ENCODE data around the gene BAG5.

BAG5 gene

DNA sequence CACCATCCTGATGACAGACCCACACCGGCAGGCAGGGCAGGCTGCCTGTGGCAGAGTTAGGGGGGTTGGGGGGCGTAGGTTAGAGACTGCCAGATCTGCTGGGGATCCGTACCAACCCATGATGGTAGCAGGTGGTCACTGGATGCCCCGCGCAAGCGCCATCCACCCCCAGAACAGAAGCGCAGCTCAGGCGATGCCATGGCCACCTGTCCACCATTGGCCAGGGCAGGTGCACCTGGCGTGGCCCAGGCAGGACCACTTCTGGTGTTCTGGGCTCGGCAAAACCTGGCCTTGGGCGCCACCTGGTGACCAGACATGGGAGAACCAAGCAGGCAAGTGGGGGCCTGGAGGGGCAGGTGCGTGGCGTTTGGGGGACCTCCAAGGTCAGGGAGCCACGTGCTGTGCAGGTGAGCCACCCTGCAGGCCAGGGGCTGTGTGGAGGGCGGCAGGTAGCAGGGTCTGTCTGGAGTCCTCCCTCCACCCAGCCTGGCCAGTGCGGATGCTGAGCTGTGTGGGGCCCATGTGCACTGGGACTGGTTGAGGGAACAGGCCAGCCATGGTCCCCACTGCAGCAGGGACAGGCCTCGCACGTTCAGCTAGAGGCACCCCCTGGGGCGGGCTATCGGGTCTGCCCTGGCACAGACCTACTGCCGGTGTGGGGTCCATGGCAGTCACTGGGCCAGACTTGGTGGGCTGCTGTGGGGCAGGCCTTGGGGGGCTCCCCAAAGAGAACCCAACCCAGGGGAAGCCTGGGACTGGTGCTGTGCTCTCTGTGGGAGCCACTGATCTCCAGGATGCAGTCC is 15.6 kb downstream of the BAG5 start:
- peak; percentile 58 for DNase-seq

DNA sequence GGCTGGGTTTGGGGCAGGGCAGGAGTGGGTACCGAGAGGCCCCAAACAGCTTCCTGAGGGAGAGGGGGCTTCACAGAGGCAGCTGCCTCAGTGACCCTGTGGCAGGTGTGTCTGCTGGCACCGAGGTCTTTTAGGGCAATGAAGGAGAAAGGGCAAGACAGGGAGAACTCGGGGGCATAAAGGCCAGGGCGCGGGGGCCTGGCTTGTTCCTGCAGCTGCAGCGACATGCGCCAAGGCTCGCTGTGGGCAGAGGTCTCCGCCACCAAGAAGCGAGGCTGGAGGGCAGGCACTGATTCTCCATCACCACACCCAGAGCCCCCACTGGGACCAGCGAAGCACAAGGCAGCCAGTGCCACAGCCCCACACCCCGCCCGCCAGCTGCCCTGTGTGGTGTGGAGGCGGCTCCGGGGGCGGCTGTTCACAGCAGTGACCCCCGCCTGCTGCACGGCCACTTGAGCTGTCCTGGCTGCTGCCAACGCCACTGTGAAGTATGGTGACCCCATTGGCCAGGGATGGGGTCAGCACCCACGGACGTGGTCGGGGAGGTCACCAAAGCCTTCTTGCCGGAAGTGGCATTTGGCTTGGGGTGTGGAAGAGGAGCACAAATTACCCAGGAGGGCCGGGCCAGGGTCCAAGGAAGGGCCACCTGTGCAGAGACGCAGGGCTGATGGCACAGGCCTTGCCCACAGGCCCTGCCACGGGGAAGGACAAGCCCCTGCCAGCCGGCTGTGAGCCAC is 16.4 kb downstream of the BAG5 start:
- no peak for DNase-seq

DNA sequence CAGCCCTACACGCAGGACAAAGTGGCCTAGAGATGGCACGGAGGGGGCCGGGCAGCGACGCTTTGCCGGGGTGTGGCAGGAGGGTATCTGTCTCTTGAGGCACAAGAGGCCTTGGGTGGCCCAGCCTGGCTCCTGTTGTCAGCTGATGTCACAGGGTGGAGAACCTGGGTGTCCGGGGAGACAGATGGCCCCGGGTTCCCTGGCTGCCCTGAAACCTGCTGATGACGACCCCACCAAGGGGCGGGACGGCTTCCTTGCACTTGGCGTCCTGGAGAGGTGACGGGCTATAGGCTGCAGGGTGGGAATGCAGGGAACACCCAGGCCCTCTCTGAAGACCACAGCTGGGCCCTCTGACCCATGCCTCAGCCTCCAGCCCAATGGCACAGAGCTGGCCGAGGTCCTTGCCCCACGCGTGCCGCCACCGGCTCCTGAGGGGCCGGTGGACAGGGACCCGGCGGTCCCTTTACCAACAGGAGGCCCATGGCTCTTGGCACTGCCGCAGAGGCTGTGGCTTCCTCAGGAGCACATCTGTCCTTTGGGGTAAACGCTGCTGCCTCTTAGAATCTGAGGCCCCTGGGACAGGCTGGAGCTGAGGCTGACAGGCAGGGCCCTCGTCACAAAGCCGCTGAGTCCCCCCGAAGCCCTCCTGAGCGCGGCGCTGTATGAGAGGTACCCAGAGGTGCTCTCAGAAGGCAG is 17.1 kb downstream of the BAG5 start:
- no peak for DNase-seq

DNA sequence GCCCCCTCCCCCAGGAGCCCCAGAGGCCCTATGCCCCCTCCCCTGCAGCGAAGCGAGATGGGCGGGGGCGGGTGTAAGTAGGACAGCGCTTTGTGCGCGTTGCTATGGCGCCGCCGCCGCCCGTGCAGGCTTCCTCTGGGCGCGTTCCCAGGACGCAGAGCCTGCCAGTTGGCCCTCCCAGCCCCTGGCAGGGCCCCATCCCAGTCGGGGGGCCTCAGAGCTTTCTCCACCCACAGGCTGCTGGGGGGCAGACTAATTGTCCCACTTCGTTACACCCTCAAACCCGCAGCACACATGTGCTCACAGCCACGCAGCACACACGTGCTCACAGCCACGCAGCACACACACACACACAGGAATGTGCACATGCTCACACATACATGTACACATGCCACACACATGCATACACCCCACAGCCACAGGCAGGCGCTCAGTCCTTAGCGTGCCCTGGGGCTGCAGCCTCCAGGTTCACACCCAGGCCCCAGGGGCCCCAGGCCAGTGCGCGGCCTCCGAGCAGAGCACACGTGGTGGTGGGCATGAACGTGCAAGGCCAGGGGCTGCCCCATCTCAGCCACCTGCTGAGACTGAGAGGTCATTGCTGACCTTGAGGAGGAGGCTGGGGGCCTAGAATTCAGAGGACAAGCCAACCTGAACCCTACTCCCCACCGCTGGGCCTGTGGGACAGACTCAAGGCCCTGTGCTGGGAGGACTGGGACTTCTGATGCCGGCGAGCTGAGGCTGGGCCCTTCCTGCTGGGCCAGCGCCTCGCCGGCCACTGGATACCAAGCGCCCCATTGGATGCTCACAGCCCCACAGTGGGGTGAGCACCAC is 17.9 kb downstream of the BAG5 start:
- DNase-seq, result no peak

DNA sequence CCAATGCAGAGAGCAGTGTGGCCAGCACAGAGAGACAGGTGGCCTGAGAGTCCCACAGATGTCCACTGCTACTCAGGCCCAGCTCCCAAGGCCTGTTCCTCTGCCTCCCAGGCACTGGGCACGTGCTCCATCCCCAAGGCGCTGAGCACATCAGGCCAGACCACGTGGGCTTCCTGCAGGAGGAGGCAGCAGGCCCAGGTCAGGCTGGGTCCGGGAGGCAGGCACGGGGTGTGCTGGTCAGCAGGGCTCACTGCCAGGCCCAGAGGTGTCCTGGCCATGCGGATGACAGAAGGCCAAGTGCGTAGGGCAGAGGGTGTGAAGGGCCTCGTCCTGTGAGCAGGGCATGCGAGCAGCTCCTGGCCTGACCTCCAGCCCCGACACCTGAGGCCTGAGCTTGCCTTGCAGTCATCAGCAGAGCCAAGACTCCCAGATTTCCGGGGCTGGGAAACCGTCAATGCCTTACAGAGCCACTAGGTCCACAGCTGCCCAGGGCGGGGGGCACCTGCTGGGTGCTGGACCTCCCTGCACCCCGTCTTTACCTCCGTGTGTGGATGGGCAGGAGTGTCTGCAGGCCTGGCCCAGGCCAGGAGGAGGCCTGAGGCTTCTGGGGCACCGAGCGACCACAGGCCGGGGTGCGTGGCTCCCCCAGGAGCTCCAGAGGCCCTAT is 18.6 kb downstream of the BAG5 start:
- DNase-seq, result no peak

DNA sequence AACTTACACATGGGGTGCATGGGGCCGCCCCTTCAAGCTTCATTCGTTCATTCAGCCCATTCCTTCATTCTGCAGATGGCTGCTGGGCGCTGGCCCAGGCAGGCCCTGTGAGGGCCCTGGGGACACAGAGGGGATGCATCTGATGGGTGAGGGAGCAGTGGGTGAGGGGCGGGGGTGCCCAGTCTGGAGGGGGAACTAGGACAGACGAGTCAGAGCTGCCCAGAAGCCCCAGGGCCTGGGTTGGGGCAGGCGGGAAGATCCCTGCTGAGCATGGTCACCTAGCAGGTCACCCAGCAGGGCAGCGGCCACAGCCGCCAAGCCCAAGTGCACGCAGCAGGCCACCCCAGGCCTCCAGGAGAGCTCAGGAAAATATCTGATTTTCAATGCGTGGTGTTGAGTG is 19.3 kb downstream of the BAG5 start:
- DNase-seq, result peak; percentile 63

DNA sequence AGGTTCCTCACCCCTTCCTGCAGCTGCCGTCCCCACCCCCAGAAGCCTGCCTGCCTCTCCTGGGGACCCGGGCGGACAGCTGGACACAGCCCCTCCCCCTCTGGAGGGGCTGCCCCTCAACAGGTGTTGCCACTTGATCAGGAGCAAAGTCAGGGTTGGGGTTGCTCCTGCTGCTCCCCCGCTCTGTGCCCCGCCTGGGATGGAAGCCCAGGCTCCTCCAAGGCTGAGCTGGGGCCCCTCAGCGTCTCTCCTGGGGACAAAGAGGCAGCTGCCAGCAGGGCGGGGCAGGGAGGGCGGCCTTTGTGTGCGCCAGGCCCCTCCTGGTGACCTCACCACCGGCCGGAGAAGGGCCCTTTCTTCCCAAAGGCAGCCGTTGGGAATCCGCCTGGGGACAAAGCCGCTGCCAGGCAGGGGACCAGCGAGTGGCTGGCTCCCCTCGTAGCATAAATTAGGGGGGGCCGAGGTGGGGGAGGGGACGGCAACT is 19.8 kb downstream of the BAG5 start:
- peak; percentile 90 for DNase-seq

DNA sequence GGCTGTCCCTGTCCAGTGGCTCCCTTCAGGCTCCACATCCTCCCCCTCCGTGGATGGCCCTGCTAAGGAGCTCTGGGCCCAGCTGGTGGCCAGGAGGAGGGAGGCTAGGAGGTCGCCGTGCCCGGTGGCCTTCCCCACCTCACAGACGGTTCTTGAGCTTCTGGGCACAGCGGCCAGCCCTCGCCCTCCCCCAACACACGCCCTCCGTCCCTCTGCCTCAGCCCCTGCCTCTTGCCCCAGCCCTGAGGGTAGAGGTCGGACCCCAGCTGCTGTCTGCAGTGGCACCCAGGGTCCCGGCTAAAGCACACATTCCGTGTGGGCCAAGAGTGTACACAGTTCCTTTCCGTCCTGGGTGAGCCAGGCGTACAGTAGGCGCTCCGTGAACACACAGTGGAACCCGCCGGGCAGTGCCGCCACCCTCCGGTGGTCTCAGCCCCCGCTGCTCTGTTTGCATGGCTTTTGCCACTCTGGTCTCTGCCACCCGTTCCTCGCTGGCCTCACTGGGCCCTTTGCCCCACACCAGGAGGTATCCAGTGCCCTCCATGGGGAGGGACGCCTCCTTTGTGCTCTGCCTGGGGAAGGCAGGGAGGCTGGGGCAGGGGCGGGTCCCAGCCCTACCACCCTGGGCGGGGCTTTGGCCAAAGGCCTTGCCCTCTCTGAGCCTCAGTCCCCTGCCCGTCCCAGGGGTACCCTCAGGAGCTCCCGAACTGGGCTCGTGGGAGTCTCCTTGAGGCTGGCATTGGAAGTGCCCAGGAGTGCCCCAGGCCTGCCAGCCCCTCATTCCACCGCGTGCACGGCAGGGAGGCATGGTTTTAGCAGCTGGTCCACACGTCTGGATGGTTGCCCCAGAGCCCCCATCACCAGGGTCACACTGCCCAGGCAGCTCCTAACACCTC is 20.5 kb downstream of the BAG5 start:
- DNase-seq, result peak; percentile 85

DNA sequence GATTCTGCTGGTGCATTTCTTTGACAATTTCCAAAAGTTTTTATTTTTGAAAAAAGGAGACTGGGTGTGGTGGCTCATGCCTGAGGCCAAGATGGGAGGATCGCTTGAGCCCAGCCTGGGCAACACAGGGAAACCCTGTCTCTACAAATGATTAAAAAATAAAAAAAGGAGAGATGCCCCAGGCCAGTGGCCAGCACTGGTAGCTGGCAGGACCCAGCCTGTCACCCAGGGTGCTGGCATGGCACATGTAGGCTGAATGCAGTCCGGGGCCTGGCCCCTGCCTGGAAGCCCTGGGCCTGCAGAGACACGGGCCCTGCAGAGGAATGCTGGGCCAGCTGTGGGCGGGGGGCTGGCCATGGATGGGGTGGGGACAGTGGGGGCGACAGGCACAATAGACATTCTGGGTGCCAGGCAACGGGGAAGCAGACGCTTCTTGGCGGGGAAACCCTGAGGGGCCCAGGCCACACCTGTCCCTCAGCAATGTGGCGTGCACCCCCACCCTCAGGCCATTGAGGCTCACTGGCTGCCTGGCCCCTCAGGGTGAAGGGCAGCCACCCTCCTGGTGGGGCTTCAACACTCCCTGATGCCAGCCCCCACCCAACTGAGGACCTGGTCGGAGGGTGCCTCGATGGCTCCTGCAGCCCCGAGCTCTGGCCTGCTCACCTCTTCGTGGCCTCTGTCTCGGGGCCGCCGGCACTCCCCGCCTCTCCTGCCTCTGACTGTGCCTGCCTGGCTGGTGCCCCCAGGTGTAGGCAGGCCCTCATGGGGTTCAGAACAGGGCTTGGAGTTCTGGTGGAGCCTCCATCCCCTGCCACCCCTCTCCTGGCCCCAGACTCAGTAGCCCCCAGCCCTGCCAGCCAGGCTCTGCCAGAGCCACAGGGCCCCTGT is 21.4 kb downstream of the BAG5 start:
- DNase-seq, result no peak

DNA sequence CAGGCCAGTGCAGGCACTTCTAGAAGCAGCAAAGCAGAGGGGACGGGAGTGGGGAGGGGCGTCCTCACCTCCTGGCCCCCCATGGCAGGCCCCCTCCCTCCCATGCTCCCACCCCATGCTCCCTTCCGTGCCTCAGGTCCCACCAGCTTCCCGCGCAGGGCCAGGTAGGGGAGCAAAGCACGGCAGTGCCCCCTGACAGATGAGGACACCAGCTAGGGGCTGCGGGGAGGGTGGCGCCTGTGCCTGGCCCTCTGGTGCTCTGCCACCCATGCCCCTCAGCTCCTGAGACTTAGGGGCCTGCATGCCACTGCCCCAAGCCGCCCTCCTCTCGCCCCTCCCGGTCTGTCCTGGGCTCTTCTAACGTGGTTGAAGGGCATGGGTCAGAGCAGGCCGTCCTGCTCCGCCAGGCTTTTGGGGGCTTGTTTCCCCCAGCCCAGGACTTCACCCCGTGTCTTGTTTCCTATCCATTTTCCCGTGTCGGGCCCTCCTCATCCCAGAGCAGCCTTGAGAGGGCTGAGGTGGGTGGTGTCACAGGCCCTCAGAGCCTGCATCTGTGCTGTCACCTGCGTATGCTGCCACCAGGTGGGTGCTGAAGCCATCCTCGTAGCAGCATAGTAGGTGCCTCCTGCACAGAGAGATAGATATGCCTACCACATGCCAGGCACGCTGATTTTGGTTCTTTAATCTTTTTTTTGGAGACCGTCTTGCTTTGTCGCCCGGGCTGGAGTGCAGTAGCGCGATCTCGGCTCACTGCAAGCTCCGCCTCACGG is 23.2 kb downstream of the BAG5 start:
- no peak for DNase-seq

DNA sequence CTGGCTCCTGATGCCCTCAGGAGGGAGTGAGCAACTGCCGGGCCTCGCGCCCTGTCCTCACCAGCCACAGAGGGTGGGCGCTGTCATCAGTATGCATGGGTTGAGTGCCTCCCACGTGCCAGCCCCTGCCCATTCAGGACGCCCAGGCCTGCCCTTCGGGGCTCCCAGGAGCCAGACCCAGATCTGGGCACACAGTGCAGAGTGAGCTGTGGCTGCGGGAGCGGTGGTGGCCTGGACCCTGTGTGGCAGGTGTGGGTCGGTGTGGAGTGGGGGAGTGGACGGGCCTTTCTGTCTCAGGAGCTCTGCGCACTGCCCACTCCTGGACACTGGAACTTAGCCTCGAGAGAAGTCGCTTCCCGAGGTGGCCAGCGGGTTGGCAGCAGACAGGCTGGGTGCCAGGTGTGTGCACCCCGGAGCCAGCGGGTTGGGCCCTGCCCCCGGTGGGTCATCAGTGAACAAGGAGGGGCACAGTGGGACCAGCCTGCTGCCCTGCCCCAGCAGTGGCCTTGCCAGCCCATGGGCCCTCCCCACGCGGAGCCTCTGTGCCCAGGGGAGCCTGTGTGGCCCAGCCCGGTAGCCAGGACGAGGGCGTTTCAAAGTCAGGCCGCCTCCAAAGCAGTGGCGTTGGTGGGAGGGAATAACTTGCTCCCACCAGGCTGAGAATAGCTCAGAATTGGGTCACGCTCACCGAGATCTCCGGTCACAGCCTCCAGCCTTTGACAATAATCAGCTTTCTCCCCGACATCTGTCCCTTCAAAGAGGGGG is 24.0 kb downstream of the BAG5 start:
- DNase-seq, result no peak

DNA sequence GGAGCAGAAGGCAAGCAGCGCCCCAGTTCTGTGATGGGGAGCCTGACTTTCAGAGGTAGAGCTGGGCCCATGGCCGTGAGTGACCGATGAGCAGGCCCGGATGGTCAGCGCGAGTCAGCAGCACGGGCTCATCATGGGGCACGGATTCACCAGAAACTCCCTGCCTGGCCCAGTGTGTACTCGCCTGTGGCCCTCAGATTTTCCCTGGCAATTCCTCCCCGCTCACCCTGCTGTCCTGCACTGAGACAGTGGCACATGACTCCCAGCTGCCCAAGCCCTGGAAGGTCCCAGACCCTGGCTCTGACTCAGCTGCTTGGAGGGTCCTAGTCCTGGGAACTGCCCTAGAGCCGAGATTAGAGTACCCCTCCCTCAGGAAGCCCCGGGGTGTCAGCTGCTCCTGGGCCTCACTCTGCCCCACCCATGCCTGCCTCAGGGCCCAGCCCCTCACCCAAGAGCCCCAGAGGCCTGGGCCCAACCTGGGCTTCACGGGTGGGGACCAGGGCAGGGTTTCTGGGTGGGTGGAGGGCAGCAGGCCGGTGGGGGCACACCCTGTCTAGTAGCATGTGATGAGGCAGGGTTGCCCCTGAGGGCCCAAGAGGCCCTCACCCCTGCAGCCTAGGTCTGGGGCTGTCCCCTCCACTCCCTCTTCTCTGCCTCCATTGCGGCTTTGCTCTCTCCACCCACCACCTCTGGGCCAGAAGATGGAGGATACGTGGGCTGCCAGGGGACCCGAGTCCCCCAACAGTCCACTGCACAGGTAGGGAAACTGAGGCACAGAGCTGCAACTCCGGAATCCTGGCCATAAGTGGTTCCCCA is 25.1 kb downstream of the BAG5 start:
- no peak for DNase-seq

DNA sequence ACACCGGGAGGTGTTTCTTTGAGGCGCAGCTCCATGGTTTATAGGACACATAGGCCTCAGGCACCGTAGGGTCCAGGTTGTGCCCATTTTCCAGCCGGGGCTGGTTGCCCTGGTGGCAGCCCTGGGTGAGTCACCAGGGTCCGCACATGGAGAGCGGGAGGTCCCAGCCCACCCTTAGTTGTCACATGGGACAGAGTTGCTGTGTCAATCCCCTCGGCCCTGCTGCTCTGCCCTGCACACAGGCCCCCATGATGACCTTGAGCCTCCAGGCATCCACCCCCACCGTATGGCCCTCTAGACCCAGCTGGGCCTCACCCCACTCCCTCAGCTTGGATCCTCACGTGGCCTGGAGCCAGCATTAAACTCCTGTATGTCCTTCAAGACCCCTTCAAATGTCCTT is 25.8 kb downstream of the BAG5 start:
- no peak for DNase-seq

DNA sequence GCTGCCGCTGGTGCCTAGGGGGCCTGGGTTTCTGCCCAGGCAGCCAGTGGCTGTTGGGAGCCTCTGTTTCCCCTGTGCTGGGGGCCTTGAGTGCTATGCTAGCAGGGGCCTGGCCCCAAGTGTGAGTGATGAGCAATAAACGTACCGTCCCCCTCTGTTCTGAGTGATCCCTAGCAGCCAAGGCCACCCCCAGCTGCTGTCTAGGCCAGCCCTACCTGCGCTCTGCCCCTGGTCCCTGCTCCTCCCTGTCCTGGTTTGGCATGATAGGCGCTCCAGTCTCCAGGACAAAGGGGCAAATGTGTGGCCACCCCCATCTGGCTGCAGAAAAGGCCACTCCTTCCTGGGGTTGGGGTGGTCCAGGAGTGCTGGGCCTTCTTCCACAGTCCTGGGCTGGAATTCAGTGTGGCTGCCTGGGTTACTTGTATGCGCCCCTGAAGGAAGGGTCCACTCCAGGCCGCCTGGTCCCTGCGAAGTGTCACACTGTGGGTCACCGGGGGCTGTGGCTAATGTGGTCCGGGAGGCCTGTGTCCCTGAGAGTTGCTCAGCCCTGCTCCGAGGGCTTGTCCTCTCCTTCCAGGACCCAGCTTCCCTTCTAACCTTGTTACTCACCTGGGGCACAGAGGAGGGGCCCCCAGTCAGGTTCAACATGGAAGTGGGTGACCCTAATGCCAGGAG is 26.4 kb downstream of the BAG5 start:
- no peak for DNase-seq

DNA sequence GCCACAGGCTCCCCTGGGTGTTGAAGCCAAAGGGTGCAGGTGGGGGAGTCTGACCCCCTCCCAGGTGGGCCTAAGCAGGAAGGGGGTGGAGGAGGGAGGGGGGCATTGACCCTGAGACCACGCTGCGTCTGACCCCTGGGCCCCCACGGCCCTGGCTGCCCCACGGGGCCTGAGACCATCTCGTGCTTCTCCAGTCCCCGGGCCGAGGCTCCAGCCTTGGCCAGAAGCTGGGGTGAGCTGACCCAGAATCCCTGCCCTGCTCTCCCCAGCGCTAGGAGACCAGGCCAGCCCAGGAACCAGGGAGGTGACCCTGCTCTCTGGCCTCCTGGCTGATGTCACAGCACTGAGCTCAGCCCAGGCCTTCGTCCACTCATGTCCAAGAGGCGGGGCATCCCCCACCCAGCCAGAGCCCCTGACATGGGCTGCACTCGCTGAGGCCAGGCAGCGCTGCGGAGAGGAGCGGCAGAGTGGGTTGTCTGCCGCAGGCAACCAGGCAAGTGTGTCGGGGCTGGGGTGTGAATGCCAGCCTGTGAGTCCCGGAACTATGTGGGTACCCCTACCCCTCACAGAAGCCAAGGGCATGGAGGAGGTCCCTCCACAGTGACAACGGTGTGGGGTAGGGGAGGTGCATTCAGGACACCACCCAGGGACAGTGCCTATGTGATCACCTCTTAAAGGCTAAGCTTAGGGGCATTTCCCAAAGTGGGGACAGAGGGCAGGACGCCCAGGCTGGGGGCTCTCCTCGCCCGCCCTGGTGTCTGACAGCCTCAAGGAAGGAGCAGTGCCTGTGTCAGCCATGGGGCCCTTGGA is 27.2 kb downstream of the BAG5 start:
- no peak for DNase-seq

DNA sequence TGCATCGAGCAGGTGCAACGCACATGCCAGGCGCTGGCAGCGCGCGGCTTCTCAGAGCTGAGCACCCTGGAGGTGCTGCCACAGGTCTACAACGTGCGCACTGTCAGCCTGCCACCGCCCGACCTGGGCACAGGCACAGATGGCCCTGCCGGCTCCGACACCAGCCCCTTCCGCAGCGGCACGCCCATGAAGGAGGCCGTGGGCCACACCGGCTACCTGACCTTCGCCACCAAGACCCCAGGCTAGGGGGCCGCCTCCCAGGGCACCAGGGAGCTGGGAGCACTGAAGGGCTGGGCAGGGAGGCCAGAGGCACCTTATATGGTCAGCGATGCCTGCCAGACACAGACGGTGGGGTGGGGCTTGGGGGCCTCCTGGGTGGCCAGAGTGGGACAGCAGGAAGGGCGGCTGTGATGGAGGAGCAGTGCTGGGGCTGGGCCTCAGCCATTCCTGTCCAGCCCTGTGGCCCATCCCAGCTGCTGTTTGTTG is 27.8 kb downstream of the BAG5 start:
- no peak for DNase-seq
